ENCODE data around the gene BMAL2.

- no peak for TF ChIP-seq POLR2A (IDR thresholded peaks at IDR 0.05)
- no peak for TF ChIP-seq CTCF (IDR thresholded peaks at IDR 0.05)
- TF ChIP-seq EP300 (IDR thresholded peaks at IDR 0.05) = no peak
- TF ChIP-seq POLR2AphosphoS5 (IDR thresholded peaks at IDR 0.05) = no peak
Measured at GRCh38 chr12:27297566-27297965, 35.1 kb upstream of the BMAL2 start.

All from upper lobe of left lung (tissue), 4 donors.